ENCODE measurements around the gene TSPAN9. TPM values are rescaled to one million over a fixed set of nuclear protein-coding genes. Genes with fewer than 3 reads are reported as not detected.
A peak's percentile ranks its signal among the peaks of the same experiment; 100 is the strongest.

Gene TSPAN9
- total RNA-seq, 1 donor from 2014 or later, result 7.8 TPM

DNA sequence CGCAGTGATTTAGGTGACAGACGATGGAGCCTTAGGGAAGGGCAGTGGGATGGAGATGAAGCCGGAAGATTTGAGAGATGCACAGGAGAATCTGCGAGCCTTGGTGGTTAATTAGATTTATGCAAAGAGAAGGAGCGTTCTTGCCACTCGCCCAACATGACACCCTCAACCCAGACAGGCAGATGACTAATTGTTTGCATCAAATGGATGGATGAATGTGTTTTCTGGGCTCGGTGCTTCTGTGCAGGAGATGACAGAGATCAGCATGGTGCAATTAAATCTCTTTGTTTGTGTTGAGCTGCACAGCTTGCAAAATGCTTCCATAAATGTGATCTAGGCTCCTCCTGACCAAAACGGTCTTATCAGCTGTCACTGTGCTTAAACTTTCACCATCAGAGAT lies 211.5 kb downstream of the TSPAN9 start:
- Histone ChIP-seq H3K27me3 (no peaks in the 10 kb centered on the region), H3K4me1 (peaks cover 16% of the 10 kb centered on the region), H2AFZ (replicated peaks) (no peak overlapping the region), H3K4me2 (no peak overlapping the region), H3K36me3 (no peaks in the 10 kb centered on the region), H3K9ac (no peak overlapping the region), H3K27ac (no peak overlapping the region), H3K4me3 (no peak overlapping the region), H3K79me2 (ENCODE audit: low read depth) (no peaks in the 10 kb centered on the region), H4K20me1 (ENCODE audit: low read depth) (no peaks in the 10 kb centered on the region), H3K9me3 (ENCODE audit: low read depth) (no peaks in the 10 kb centered on the region), H3F3A (ENCODE audit: low read depth) (no peaks in the 10 kb centered on the region)
- peak overlapping the region; percentile 12 for H3K27ac Mint-ChIP-seq
- H3K4me1 Mint-ChIP-seq, result peaks cover 28% of the 10 kb centered on the region
- H3K36me3 Mint-ChIP-seq, result no peaks in the 10 kb centered on the region
- no peaks in the 10 kb centered on the region for H3K9me3 Mint-ChIP-seq
- no peak for DNase-seq (ENCODE audit: low spot score)
- TF ChIP-seq, protein P1, sequence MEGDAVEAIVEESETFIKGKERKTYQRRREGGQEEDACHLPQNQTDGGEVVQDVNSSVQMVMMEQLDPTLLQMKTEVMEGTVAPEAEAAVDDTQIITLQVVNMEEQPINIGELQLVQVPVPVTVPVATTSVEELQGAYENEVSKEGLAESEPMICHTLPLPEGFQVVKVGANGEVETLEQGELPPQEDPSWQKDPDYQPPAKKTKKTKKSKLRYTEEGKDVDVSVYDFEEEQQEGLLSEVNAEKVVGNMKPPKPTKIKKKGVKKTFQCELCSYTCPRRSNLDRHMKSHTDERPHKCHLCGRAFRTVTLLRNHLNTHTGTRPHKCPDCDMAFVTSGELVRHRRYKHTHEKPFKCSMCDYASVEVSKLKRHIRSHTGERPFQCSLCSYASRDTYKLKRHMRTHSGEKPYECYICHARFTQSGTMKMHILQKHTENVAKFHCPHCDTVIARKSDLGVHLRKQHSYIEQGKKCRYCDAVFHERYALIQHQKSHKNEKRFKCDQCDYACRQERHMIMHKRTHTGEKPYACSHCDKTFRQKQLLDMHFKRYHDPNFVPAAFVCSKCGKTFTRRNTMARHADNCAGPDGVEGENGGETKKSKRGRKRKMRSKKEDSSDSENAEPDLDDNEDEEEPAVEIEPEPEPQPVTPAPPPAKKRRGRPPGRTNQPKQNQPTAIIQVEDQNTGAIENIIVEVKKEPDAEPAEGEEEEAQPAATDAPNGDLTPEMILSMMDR (IDR thresholded peaks at IDR 0.05), result no peak
- no peak overlapping the region for H3K4me3 Mint-ChIP-seq
- H3K27me3 Mint-ChIP-seq (ENCODE audit: insufficient read depth, low read depth), result peaks cover 4% of the 10 kb centered on the region

DNA sequence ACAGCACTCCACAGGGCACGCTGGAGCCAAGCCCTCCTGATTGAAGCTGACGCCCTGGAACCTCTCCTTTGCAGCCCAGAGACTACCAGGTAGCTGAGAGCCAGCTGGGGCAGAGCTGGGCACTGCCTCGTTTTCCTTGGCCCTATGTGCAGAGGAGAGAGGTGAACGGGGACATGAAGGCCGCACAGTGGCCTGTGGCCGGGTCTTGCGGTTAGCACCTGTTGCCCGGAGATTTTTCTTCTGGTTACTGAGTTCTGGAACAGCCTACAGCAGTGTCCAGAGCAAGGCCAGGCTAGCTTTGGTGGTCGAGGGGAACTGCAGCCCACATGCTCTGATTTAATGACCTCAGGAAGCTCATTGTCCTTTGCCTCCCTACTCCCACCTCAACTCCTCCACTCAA lies 212.5 kb downstream of the TSPAN9 start:
- H3F3A ChIP-seq (ENCODE audit: low read depth), result no peaks in the 10 kb centered on the region
- no peaks in the 10 kb centered on the region for H3K36me3 Mint-ChIP-seq
- TF ChIP-seq EZH2phosphoT487 (IDR thresholded peaks at IDR 0.05) (no peak), EZH2 (IDR thresholded peaks at IDR 0.05) (no peak)
- TF ChIP-seq, protein P1 (IDR thresholded peaks at IDR 0.05), result no peak
- H3K27ac ChIP-seq, result no peak overlapping the region
- H3K79me2 ChIP-seq (ENCODE audit: low read depth), result no peaks in the 10 kb centered on the region
- H3K27me3 Mint-ChIP-seq (ENCODE audit: insufficient read depth, low read depth), result peaks cover 2% of the 10 kb centered on the region
- no peak overlapping the region for H3K4me3 ChIP-seq
- no peak overlapping the region for H3K4me2 ChIP-seq
- peaks cover 16% of the 10 kb centered on the region for H3K4me1 ChIP-seq
- H3K9ac ChIP-seq, result no peak overlapping the region
- H3K4me1 Mint-ChIP-seq, result peaks cover 24% of the 10 kb centered on the region
- H3K9me3 Mint-ChIP-seq, result no peaks in the 10 kb centered on the region
- no peak overlapping the region for H3K4me3 Mint-ChIP-seq
- H3K36me3 ChIP-seq, result no peaks in the 10 kb centered on the region
- H2AFZ ChIP-seq (replicated peaks), result no peak overlapping the region
- H4K20me1 ChIP-seq (ENCODE audit: low read depth), result no peaks in the 10 kb centered on the region
- no peak overlapping the region for H3K27ac Mint-ChIP-seq
- no peaks in the 10 kb centered on the region for H3K27me3 ChIP-seq
- no peak for DNase-seq (ENCODE audit: low spot score)
- no peaks in the 10 kb centered on the region for H3K9me3 ChIP-seq (ENCODE audit: low read depth)

DNA sequence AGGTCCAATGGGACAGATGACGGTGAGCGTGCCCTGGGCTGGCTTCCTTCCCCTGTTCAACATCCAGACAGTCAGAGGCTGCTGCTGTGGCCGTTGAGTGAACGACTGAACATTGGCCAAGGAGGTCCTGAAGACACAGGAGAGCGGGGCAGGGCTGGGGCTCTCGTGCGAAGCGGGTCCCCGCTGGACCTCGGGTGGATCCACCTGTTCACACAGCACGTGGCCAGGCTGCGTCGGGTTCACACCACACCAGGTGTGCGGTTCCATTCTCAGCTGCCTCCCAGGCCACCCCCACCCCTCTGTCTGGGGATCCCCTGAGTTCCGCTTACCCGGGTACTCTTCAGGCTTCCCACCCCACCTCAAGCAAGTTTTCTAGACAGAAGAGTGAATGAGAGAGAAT lies 214.8 kb downstream of the TSPAN9 start:
- Mint-ChIP-seq H3K9me3 (no peaks in the 10 kb centered on the region), H3K27me3 (ENCODE audit: insufficient read depth, low read depth) (peaks cover 2% of the 10 kb centered on the region), H3K36me3 (no peaks in the 10 kb centered on the region), H3K4me3 (no peak overlapping the region), H3K27ac (no peak overlapping the region), H3K4me1 (peaks cover 17% of the 10 kb centered on the region)
- DNase-seq (ENCODE audit: low spot score), result no peak
- TF ChIP-seq, protein P1 (IDR thresholded peaks at IDR 0.05), result no peak
- TF ChIP-seq EZH2 (IDR thresholded peaks at IDR 0.05), result no peak
- no peak overlapping the region for H3K9ac ChIP-seq
- H3K9me3 ChIP-seq (ENCODE audit: low read depth), result no peaks in the 10 kb centered on the region
- H3K4me1 ChIP-seq, result peaks cover 9% of the 10 kb centered on the region
- H3K4me3 ChIP-seq, result no peak overlapping the region
- no peaks in the 10 kb centered on the region for H3F3A ChIP-seq (ENCODE audit: low read depth)
- H2AFZ ChIP-seq (replicated peaks), result no peak overlapping the region
- H3K36me3 ChIP-seq, result no peaks in the 10 kb centered on the region
- no peaks in the 10 kb centered on the region for H4K20me1 ChIP-seq (ENCODE audit: low read depth)
- H3K27ac ChIP-seq, result no peak overlapping the region
- no peaks in the 10 kb centered on the region for H3K27me3 ChIP-seq
- no peak overlapping the region for H3K4me2 ChIP-seq
- no peaks in the 10 kb centered on the region for H3K79me2 ChIP-seq (ENCODE audit: low read depth)
